ENCODE measurements around the gene GADD45GIP1. TPM values are rescaled to one million over a fixed set of nuclear protein-coding genes. Genes with fewer than 3 reads are reported as not detected.
"Not testable (repeated sequence)": the region's sequence is repeated elsewhere in the genome, so short reads cannot be mapped to it uniquely, and the experiment has no call there.

The GADD45GIP1 gene
- total RNA-seq, 2 experiments from 2014 or later, result 12.1 to 12.8 TPM

GRCh38 chr19:12922959-12923358 lies 34.1 kb downstream of the GADD45GIP1 start:
- H3K36me3 ChIP-seq (ENCODE audit: insufficient read depth, low read length), result peaks cover 50% of the 10 kb centered on the region
- Mint-ChIP-seq H3K27me3 (no peaks in the 10 kb centered on the region), H3K27ac (no peak overlapping the region), H3K9me3 (no peaks in the 10 kb centered on the region), H3K36me3 (ENCODE audit: low read depth) (peaks cover 56% of the 10 kb centered on the region), H3K4me3 (no peak overlapping the region), H3K4me1 (ENCODE audit: low read depth) (peaks cover 7% of the 10 kb centered on the region)
- H3K9me3 ChIP-seq (ENCODE audit: control insufficient read depth in 1 of 2, insufficient read depth in 1 of 2, low read length in 2 of 2), result no peaks in the 10 kb centered on the region
- intact Hi-C loops (cut with DNase I, micrococcal nuclease), result no loop called here
- DNase-seq (no peak), ATAC-seq (ENCODE audit: poor library complexity) (no peak)
- H3K27ac ChIP-seq (ENCODE audit: low read depth in 1 of 2, low read length in 2 of 2), result no peak overlapping the region
- H3K4me3 ChIP-seq (ENCODE audit: low read length), result no peak overlapping the region
- no peaks in the 10 kb centered on the region for H3K27me3 ChIP-seq (ENCODE audit: control insufficient read depth in 1 of 2, insufficient read depth in 2 of 2, low read length in 2 of 2)
- TF ChIP-seq, protein P1, sequence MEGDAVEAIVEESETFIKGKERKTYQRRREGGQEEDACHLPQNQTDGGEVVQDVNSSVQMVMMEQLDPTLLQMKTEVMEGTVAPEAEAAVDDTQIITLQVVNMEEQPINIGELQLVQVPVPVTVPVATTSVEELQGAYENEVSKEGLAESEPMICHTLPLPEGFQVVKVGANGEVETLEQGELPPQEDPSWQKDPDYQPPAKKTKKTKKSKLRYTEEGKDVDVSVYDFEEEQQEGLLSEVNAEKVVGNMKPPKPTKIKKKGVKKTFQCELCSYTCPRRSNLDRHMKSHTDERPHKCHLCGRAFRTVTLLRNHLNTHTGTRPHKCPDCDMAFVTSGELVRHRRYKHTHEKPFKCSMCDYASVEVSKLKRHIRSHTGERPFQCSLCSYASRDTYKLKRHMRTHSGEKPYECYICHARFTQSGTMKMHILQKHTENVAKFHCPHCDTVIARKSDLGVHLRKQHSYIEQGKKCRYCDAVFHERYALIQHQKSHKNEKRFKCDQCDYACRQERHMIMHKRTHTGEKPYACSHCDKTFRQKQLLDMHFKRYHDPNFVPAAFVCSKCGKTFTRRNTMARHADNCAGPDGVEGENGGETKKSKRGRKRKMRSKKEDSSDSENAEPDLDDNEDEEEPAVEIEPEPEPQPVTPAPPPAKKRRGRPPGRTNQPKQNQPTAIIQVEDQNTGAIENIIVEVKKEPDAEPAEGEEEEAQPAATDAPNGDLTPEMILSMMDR (IDR thresholded peaks at IDR 0.05), result no peak
- POLR2A ChIA-PET, result no interaction called here
- CTCF ChIA-PET, result interaction anchor here (1.6 kb wide), 1 partner anchor 55 kb away, joined by 4 read pairs; no protein-coding TSS in a partner anchor
- peaks cover 16% of the 10 kb centered on the region for H3K4me1 ChIP-seq (ENCODE audit: insufficient read depth, low read length)

DNA sequence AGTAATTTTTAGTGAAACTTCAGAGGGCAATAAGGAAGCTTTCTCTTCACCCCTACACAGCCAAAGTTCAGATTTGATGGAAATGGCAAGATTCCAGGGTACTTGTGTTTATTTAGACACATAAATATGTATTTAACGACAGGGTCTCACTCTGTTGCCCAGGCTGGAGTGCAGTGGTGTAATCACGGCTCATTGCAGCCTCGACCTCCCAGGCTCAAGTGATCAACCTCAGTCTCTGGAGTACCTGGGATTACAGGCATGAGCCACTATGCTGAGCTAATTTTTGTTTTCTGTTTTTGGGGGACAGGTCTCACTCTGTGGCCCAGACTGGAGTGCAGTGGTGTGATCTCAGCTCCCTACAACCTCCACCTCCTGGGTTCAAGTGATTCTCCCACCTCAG lies 36.0 kb downstream of the GADD45GIP1 start:
- Histone ChIP-seq H3K9me3 (ENCODE audit: control insufficient read depth in 1 of 2, insufficient read depth in 1 of 2, low read length in 2 of 2) (no peaks in the 10 kb centered on the region), H3K36me3 (ENCODE audit: insufficient read depth, low read length) (peaks cover 37% of the 10 kb centered on the region), H3K27ac (ENCODE audit: low read depth in 1 of 2, low read length in 2 of 2) (no peak overlapping the region), H3K27me3 (ENCODE audit: control insufficient read depth in 1 of 2, insufficient read depth in 2 of 2, low read length in 2 of 2) (no peaks in the 10 kb centered on the region), H3K4me3 (ENCODE audit: low read length) (no peak overlapping the region), H3K4me1 (ENCODE audit: insufficient read depth, low read length) (peaks cover 16% of the 10 kb centered on the region)
- ChIA-PET CTCF (interaction anchor here (1.8 kb wide), 1 partner anchor 44 kb away, joined by 11 read pairs; no protein-coding TSS in a partner anchor), POLR2A (interaction anchor here (1.2 kb wide), 1 partner anchor 30 kb away, joined by 4 read pairs; the partner anchor contains the start of gene GCDH)
- DNase-seq, result no peak
- Mint-ChIP-seq H3K9me3 (no peaks in the 10 kb centered on the region), H3K4me1 (ENCODE audit: low read depth) (peaks cover 13% of the 10 kb centered on the region), H3K27me3 (no peaks in the 10 kb centered on the region), H3K27ac (peak overlapping the region; percentile 90), H3K4me3 (no peak overlapping the region), H3K36me3 (ENCODE audit: low read depth) (peaks cover 42% of the 10 kb centered on the region)
- no peak for ATAC-seq (ENCODE audit: poor library complexity)
- intact Hi-C loops (cut with DNase I, micrococcal nuclease), result no loop called here
- TF ChIP-seq, protein P1 (IDR thresholded peaks at IDR 0.05), result no peak

GRCh38 chr19:12918253-12918652 lies 38.8 kb downstream of the GADD45GIP1 start:
- intact Hi-C loops (cut with DNase I, micrococcal nuclease), result no loop called here
- TF ChIP-seq, protein P1 (IDR thresholded peaks at IDR 0.05), result no peak
- POLR2A ChIA-PET, result interaction anchor here (0.7 kb wide), 1 partner anchor 1536 kb away, joined by 3 read pairs; no protein-coding TSS in a partner anchor
- Mint-ChIP-seq H3K27ac (peak overlapping the region; percentile 90), H3K36me3 (ENCODE audit: low read depth) (peaks cover 18% of the 10 kb centered on the region), H3K4me3 (peak overlapping the region; percentile 51), H3K4me1 (ENCODE audit: low read depth) (peaks cover 31% of the 10 kb centered on the region), H3K27me3 (no peaks in the 10 kb centered on the region), H3K9me3 (no peaks in the 10 kb centered on the region)
- Histone ChIP-seq H3K27ac (ENCODE audit: low read depth in 1 of 2, low read length in 2 of 2) (no peak overlapping the region), H3K4me3 (ENCODE audit: low read length) (no peak overlapping the region), H3K27me3 (ENCODE audit: control insufficient read depth in 1 of 2, insufficient read depth in 2 of 2, low read length in 2 of 2) (no peaks in the 10 kb centered on the region), H3K4me1 (ENCODE audit: insufficient read depth, low read length) (peaks cover 35% of the 10 kb centered on the region), H3K9me3 (ENCODE audit: control insufficient read depth in 1 of 2, insufficient read depth in 1 of 2, low read length in 2 of 2) (no peaks in the 10 kb centered on the region), H3K36me3 (ENCODE audit: insufficient read depth, low read length) (peaks cover 11% of the 10 kb centered on the region)
- ATAC-seq (ENCODE audit: poor library complexity), result no peak
- CTCF ChIA-PET, result interaction anchor here (1.6 kb wide), 1 partner anchor 47 kb away, joined by 6 read pairs; no protein-coding TSS in a partner anchor
- peak in 1 of 14 experiments; percentile 39 for DNase-seq

DNA sequence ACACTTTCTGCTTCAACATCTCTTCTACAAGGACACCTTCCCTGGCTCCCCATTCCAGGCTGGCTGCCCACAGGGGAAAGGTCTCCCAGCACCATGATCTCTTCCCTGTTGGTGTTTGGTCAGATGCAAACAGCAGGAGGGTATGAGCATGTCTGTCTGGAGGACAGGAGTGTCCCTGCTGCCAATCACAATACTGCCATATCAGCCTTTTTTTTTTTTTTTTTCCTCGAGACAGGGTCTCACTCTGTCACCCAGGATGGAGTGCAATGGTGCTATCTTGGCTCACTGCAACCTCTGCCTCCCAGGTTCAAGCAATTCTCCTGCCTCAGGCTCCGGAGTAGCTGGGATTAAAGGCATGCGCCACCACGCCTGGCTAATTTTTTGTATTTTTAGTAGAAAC lies 41.2 kb downstream of the GADD45GIP1 start:
- H3K4me3 Mint-ChIP-seq; H3K36me3 Mint-ChIP-seq (ENCODE audit: low read depth); H3K4me3 ChIP-seq (ENCODE audit: low read length); H3K36me3 ChIP-seq (ENCODE audit: insufficient read depth, low read length); H3K27ac ChIP-seq (ENCODE audit: low read depth in 1 of 2, low read length in 2 of 2); H3K27me3 ChIP-seq (ENCODE audit: control insufficient read depth in 1 of 2, insufficient read depth in 2 of 2, low read length in 2 of 2); H3K27me3 Mint-ChIP-seq; H3K9me3 ChIP-seq (ENCODE audit: control insufficient read depth in 1 of 2, insufficient read depth in 1 of 2, low read length in 2 of 2); intact Hi-C loops (cut with DNase I, micrococcal nuclease); ATAC-seq (ENCODE audit: poor library complexity); H3K9me3 Mint-ChIP-seq; DNase-seq: not testable (repeated sequence)
- peak overlapping the region; percentile 91 for H3K27ac Mint-ChIP-seq
- ChIA-PET CTCF (interaction anchor here (1.4 kb wide), 1 partner anchor 50 kb away, joined by 3 read pairs; no protein-coding TSS in a partner anchor), POLR2A (interaction anchor here (4.0 to 4.8 kb wide), 2 partner anchors 23 to 25 kb away, joined by 24 to 47 read pairs; partner anchors contain the start of genes CALR and GCDH)
- H3K4me1 ChIP-seq (ENCODE audit: insufficient read depth, low read length), result peaks cover 40% of the 10 kb centered on the region
- peaks cover 34% of the 10 kb centered on the region for H3K4me1 Mint-ChIP-seq (ENCODE audit: low read depth)

Data from CD4-positive, alpha-beta T cell (primary cell).